Mesodermal cell (in vitro differentiated cells): ENCODE measurements around the gene PTPN21.

Experiments used
- H3K27ac ChIP-seq: 2 replicates; pipeline ENCODE4 v1.7.0; 2013; ENCODE audit warnings: mild to moderate bottlenecking, low read depth, low read length, moderate library complexity; ENCODE audit not compliant: severe bottlenecking
- H3K36me3 ChIP-seq: 2 replicates; pipeline ENCODE4 v1.7.1; 2013; ENCODE audit warnings: mild to moderate bottlenecking, low read length, moderate library complexity; ENCODE audit not compliant: control insufficient read depth, insufficient read depth
- H3K4me1 ChIP-seq: one replicate; pipeline ENCODE4 v1.7.1; 2013; ENCODE audit warnings: mild to moderate bottlenecking, low read length; ENCODE audit not compliant: insufficient read depth, control insufficient read depth, poor library complexity, severe bottlenecking
- H3K4me3 ChIP-seq: 2 replicates; pipeline ENCODE4 v1.7.0; 2013; ENCODE audit warnings: low read length, control low read depth, mild to moderate bottlenecking; ENCODE audit not compliant: insufficient read depth, poor library complexity, severe bottlenecking; ENCODE audit errors: extremely low read depth
- H3K9me3 ChIP-seq: 2 replicates; pipeline ENCODE4 v1.7.1; 2013; ENCODE audit warnings: mild to moderate bottlenecking, low read length, moderate library complexity; ENCODE audit not compliant: control insufficient read depth
- whole genome bisulfite sequencing, 2 experiments: methylation state at CpG; one replicate each; pipeline ENCODE4 v1.1.5; 2013; ENCODE audit warnings: missing lambda C conversion rate in 2 of 2; ENCODE audit not compliant: insufficient coverage in 2 of 2; 5-methylcytosine and 5-hydroxymethylcytosine counted together

Gene PTPN21

DNA sequence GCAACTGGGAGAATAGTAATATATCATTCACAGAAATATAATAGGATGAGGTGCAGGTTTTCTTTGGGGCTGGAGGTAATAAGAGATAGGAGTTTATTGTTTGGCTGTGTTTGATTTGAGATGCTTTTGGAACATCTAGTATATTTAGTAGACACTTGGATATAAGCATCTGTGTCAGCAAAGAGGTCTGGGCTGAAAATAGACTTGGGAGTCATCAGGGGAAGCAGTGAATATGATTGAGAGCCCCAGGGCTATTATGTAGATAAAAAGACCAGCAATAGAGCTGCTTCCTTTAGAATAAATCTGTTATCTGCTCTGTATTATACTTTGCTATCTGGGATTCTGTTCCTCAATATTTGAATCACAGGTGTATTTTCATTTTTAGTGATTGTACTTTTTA lies 132.8 kb downstream of the PTPN21 start:
- H3K36me3 ChIP-seq: no peaks in the 10 kb centered on the region
- H3K9me3 ChIP-seq: no peaks in the 10 kb centered on the region
- no peak overlapping the region for H3K27ac ChIP-seq
- H3K4me1 ChIP-seq: no peaks in the 10 kb centered on the region
- no peak overlapping the region for H3K4me3 ChIP-seq

- Histone ChIP-seq H3K4me3 (no peak overlapping the region), H3K36me3 (no peaks in the 10 kb centered on the region), H3K9me3 (no peaks in the 10 kb centered on the region), H3K4me1 (no peaks in the 10 kb centered on the region), H3K27ac (no peak overlapping the region)
- 90 to 97% methylated on average over 3 of the region's 4 CpGs for WGBS, 2 experiments
These were observed 133.5 kb downstream of the PTPN21 start for GRCh38 chr14:88421286-88421685.

- no peak overlapping the region for H3K4me3 ChIP-seq
- no CpG with 5 or more reads among the region's 3 CpGs for WGBS, 2 experiments
- no peaks in the 10 kb centered on the region for H3K9me3 ChIP-seq
- H3K27ac ChIP-seq: no peak overlapping the region
- H3K4me1 ChIP-seq: no peaks in the 10 kb centered on the region
- no peaks in the 10 kb centered on the region for H3K36me3 ChIP-seq
These were observed 134.6 kb downstream of the PTPN21 start for GRCh38 chr14:88420187-88420586.

- Histone ChIP-seq H3K9me3 (no peaks in the 10 kb centered on the region), H3K36me3 (no peaks in the 10 kb centered on the region), H3K27ac (no peak overlapping the region), H3K4me1 (no peaks in the 10 kb centered on the region), H3K4me3 (no peak overlapping the region)
These were observed 137.2 kb downstream of the PTPN21 start for GRCh38 chr14:88417594-88417993.
